NCI-H2171 treated with DMSO at 0.1 percent for 48 hours (cell line): Measurements from ENCODE around the gene CARD10.
"Not testable (repeated sequence)": the region's sequence is repeated elsewhere in the genome, so short reads cannot be mapped to it uniquely, and the experiment has no call there.

Experiments
- DNase-seq: peaks from one replicate; lab custom pipeline; 2025; lab: John Stamatoyannopoulos, UW

The CARD10 gene

DNA sequence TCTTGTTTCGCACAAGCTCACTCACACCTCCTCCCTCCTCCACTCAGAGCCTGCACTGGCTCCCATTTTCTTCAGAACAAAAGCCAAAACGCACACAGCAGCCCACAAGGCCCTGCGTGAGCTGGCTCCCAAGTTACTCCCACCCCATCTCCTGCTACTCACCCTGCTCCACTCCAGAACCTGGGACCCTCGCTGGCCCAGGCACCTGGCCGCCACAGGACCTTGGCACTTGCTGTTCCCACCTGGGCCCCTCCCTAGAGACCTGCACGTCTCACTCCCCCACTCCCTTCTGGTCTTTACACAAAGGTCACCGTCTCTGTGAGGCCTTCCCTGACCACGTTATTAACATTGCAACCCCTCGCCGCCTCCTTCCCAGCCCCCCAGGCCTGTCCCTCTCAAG is 32.1 kb downstream of the CARD10 start:
- DNase-seq, result no peak

DNA sequence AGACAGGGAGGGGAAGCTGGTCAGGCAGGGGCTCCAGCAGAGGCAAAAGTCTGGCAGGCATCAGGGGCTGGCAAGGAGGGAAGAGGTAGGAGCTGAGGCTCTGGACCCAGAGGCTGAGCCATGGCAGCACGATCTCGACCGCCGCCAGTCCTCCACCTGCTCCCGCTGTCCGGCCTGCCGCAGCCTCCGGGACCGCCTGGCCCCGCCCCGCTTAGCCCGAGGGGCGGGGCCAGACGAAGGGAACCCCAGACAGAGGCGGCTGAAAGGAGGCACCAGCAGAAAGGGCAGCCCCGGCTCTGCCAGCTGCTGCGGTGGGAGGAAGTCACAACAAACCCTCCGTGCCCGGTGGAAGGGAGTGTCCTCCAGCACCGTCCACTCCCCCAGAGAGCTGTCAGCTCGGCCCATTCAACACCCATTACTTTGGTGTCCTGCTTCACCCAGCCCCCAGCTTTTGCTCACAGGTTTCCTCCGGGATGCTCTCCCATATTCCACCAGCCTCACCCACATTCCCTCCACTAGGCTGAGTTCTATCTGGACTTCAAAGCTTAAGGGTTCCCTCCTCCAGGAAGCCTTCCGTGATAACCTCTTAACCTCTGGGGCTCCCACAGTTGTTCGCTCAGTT is 32.9 kb downstream of the CARD10 start, which contains the start of gene MFNG:
MFNG (minus strand) TSS at position 161 of the 622 bp plus-strand sequence. CDS start 207 bp downstream, outside the sequence.
- peak; percentile 86 for DNase-seq

DNA sequence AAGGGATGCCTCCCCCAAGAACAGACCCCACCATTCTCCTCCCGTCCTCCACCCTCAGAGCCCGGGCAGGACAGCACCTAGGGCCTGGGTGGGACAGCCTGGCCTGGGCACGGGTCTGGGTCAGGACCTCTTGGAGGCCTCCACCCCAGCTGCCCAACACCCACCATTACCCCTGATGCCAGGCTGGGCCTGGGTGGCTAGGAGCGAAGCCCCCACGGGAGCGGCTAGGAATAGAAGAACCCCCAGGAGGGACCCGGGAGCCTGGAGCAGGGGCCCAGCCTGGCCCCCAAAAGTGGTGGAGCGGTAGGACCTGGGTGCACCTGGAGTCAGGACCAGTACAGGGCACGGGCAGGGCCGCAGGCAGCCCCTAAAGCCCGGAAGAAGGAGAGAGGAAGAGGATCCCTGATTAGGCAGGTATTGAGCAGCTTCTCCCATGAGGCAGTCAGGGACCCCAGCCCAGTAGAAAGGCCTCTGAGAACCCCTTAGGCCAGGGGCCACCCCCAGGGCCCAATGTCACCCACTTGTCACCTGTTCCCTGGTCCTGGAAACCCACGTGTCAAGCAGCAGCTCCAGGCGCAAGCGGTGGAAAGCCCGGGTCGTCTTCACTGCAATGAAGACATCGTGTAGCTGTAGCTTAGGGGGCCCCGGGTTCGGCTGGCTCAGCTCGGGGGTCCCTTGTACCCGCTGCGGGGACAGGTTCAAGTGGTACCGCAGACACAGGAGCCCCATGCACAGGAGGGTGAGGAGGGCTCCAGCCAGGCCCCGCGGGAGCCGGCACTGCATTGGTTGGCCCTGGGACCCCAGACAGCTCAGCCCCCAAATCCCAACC is 33.6 kb downstream of the CARD10 start:
- DNase-seq, result peak; percentile 47

DNA sequence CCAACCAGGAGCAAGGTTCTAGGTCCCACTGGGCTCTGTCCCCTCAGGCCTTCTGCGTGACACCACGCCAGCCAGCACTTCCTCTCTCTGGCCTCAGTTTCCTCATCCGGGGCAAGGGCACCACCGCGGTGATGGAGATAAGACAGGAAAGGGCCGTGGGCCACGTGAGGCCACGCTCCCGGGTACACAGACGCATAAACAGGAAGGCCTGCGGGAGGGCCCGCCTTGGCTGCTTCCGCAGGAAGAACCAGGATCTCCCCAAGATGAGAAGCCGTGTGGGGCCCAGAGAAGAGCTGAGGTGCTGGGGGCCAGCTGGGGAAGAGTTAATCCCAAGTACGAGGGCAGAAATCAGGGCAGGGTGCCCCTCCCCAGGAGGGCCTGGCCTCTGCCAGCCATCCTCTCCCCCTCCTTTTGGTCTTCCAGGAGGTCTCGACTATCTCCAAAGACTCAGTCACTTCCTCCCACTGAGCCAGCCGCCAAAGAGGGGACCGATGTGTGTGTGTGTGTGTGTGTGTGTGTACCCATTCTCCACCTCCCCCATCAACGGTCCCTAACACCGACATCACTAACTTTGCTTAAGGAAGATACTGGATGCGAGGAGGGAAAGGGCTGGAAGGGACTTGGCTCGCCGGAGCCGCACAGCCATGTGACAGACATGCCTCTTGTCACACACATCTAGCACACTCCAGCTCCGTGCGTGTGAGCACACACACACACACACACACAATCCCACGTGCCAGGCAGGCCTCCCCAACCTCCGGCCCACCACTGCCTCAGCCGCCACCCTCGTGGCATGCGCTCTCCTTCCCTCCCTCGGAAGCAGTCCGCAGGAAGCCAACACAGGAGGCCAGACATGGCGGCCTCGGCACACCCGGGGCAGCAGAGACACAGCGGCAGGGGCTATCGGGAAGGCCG is 34.5 kb downstream of the CARD10 start:
- peak; percentile 78 for DNase-seq

DNA sequence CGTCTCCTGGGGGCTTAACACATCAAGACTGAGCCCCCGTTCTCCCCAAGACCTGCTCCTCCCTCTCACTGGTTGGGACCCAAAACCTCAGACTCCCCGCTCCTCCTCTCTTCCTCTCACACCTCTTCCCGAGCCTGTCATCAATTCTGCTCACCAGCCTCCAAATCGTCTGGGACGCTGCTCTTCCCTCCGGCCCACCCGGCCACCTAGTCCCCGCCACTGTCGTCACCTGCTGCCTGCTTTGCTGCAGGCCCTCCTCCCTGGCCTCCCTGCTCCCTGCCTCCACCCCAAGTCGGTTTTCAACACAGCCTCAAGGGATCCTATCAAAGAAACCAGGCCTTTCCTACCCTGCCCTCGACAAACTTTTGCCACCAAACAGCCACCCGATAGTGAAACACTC is 36.2 kb downstream of the CARD10 start:
- DNase-seq, result no peak

DNA sequence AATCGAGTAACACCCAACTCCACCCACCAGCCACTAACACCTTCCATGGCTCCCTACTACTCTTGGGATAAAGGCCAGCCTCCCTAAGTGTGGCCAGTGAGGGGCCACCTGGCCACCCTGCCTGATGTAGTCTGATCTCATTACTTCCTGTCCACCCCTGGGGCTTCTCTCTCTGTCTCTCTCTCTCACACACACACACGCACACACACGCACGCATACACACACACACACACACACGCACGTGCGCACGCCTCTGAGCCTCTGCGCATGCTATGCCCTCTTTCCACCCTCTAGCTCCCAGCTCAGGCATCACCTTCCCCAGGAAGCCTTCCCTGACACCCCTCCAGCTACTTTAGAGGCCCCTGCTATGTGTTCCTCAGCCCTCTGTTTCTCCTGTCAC is 37.0 kb downstream of the CARD10 start:
- no peak for DNase-seq

DNA sequence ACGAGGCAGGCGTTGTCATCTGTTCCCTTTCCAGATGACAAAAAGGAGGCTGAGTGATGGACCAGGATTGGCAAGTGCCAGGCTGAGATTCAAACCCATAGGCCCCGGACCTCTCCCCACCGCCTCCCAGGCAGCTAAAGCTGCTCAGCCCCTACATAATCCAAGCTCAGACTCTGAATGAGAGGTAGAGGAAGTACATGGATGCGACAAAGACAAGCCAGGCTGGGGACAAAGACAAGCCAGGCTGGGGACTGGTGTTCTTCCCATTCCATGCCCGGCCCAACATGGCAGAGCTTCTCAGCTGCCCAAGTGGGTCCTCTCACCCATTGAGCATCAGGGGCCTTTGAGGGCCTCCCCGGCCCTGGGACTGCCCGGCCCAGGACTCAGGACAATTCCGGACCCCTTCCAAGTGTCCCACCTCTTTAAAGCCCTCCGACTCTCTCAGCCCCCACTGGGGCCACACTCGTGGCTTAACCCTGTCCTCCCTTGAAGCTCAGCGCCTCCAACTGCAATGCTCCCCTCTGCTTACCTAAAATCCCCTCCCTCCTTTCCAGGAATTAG is 37.8 kb downstream of the CARD10 start:
- DNase-seq, result no peak

DNA sequence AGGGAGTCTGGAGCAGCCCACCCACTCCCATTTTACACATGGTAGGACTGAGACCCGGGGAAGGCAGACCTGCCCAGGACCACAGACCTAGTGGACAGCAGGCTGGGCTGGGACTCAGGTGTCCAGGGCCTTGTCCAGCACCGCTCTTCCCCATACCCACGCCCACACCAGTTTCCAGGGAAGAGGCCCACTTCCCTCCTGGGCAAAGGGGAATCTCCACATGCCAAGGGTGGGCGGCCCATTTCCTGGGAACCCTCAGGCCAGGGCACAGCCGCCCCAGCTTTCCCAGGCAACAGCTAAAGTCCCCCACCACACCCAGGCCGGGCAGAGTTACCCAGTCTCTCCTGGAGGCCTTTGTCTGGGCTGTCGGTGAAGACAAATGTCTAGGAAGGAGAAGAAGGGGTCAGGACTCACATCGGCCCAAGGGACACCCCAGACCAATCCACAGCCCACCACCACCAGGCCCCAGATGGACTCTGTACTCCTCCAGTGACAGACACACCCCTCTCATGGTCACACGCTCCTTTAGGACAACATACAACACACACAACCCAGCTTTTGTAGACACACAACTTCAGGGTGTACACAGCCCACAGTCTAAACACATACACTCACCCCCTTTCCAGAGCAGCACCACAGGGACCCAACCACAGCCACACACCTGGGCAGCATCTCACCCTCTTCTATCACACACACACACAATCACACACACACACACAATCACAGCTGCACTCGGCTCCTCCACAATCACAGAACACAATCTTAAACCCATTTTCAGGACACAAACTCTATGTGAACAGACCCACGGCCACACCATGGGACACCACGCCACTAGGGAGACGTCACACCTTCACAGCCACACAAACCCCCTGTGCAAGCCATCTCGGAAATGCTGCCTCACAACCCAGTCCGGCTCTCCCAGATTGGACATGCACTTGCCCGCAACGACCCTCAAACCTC is 38.5 kb downstream of the CARD10 start:
- no peak for DNase-seq

DNA sequence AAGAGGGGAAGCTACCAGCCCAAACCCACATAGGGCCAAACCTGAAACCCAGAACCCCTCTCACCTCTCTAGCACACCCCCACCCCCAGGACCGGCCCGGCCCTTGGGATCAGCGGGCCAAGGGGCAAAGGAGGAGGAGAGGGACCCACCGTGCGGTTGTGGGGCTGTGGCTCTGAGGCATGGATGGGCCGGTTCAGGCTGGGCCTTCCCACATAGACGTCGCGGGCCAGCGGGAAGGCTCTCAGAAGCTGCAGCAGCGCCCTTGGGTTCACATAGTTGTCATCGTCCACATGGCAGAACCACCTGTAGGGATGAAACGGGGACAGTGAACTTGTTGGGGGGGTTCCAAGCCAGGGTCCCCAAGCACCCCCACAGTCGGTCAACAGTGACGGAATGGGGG is 40.0 kb downstream of the CARD10 start:
- DNase-seq, result no peak

DNA sequence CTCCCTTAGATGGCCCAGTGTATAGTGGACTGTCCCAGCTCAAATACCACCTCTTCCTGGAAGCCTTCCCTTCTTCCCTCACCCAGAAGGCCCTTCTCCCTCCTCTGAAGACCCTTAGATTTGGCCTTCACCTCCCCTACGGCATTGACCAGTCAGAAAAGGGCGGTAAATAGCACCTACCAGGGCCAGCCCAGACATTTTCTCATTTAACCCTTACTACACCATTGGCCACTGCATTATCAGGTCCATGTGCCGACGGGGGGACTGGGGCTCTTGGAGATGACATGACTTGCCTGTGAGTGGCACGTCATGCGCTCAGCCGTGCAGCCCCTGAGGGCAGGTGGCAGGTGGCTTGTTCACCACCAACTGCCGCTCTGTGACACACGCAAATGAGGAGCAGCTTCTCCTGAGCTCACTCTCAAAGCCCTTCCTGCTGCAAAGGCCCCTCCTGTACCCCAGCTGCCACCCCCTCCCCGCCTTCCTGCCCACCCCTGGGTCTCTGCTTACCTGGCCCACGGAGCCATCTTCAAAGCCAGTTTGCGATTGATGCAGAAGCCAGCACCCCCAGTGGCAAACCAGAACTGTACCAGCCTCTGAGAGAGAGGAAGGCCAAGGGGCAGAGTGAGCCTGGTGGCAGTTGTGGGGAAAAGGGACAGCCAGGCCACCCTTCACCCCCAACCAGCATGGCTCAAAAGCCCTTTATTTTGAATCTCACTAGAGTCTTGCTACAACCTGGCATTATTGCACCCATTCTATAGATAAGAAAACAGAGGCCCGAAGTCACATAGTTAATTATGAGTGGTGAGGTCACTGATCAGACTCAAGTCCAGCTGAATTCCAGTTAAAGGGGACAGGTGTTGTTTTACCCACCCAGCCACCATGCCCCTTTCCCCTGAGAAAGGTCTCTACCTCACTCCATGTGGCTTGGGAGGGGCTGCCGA is 42.6 kb downstream of the CARD10 start:
- peak; percentile 55 for DNase-seq

DNA sequence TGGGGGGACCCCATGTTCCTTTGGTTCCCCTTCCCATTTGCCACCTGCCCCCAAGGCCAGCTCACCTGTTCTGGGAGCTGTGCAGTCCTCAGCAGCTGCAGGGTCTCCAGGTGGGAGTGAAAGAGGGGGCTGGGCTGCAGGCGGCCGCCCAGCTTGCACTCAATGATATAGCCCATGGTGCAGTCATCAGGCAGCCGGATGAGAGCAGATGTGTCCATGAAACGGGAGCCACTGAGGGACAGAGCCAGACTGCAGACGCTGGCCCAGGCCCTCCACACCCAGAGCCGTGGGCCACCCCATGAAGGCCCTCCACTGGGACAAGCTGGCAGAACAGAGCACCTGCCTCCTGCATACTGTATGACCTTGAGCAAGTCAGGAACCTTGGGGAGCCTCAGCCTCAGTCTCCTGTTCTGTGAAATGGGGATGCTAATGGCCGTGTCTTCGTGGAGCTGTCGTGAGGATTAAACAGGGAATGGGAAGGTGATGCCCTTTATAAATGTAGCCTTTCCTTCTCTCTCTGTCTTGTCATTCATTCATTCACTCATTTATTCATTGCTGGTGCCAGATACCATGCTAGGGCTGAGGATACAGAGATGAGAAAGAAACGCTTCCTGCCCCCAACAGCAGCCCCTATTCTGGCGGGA is 44.6 kb downstream of the CARD10 start:
- no peak for DNase-seq

DNA sequence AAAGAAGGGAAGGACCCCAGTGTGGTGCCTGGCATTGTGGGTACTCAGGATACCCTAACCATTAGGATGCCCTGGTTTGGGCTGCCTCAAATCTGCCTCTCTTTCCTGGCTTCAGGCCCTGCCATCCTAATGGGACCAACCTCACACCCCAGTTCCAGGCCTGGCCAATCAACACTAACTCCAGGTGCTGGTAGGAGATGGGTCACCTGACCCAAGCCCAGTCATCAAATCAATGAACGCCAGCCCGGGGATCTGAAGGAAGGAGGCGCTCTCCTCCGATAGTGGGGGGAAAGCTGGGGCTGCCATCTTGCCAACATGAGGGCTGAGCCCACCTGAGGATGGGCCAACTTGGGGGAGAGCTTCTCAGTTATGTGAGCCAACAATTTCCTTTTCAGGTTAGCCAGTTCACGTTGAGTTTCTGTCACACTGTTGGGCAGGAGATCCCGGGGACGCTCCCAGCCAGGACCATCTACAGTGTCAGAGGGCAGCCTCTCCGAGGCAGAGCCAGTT is 45.7 kb downstream of the CARD10 start:
- DNase-seq, result no peak

DNA sequence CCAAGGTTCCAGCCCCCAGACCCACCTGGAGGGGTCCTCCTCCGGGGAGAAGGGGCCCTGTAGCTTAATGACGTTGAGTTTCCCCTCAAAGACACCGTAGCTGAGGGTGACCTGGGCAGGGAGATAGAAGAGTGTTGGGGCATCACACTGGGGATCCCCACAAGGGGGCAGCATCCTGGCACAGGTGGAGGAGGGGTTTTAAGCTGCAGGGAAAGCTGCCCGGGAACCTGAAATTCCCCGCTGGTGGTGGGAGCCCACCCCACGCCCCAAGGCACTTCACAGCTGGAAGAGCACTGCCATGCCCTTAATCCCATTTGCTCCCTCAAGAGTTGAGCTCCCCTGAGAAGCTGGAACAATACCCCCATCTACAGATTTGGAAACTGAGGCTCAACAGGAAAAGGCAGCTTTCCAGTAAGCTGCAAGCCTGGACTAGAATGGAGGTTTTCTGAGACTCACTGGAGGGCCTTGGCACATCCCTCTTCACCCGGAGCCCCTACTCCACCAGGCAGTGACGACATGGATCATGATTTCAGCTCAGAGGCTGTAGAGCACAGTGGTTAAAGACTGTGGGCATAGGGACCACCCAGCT is 46.7 kb downstream of the CARD10 start:
- no peak for DNase-seq

DNA sequence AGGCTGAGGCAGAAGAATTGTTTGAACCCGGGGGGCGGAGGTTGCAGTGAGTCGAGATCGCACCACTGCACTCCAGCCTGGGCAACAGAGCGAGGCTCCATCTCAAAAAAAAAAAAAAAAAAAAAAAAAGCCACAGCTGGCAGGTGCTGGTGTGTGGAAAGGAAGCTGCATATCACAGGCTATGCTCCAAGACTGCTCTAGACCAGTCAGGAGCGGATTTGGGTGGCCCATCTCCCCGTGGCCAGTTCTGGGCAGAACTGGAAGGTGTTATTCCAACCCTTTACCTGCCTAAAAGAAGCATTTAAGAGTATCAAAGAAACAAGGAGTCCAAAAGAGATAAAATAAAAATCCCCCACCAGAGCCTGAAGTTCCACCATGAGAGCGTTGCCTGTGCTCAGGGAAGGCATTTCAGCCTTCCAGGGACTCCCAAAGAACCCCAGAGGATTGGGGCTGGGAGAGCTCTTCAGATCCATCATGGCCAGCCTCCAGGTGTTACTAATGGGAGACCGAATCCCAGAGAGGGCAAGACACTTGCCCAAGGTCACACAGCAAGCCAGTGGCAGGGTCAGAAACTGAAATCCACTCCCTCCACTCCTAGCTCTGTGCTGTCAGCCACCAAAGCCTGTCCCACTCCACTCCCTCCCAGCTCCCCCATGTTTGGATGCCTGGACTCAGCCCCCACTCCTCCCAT is 47.3 kb downstream of the CARD10 start:
- peak; percentile 18 for DNase-seq

DNA sequence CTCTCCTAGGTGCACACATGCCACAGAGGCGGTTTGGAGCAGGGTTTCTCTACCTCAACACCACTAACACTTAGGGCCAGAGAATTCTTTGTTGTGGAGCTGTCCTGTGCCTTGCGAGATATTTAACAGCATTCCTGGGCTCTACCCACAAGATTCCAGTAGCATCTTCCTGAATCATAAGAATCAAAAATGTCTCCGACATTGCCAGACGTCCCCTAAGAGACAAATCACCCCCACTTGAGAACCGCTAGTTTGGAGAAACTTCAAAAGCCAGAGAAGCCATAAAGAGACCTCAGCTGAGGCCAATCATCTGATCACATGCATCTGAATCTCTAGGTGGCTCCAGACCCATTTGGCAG is 49.1 kb downstream of the CARD10 start:
- DNase-seq, result no peak

DNA sequence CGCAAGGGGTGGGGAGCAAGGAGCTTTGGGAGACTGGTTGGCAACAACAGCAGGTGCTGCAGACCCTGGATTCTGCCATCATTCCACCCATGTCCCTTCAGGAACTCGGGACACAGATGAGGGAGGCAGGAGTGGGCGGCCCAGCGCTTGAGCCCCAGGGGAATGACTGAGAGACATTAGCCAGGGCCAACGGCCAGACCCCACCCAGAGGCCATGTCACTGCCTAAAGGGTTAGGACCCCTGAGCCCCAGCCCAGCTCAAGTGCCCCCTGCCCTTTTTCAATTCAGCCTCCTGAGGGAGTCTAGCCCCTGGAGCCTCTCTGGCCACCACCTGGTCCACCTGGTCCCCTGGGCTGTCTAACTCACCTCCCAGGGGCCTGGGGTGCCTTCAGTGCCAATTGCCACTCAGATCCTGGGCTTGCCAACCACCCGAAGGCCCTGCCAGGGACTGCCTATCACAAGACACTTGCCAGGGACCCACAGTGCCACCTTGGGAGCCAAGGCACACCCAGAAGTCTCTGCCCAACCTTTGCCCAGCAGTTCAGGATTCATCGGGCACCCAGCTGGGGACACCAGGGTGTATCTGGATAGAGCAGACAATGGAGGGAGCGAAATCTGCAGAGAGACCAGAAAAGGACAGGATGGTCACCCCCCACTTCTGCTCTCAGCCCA is 49.7 kb downstream of the CARD10 start:
- DNase-seq, result no peak

DNA sequence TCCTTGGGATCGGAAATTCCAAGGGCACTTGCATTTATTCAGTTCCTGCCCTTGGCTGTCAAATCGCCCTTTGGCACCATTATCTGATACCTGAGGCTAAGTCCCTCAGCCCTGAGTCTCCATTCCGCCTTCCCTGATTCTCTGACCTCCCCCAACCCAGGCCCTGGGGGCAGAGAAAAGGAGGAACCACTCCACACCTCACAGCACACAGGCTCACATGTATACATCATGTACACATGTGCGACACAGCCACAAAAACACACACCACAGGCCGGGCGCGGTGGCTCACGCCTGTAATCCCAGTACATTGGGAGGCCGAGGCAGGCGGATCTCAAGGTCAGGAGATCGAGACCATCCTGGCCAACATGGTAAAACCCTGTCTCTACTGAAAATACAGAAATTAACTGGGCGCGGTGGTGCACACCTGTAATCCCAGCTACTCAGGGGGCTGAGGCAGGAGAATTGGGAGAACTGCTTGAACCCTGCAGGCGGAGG is 51.0 kb downstream of the CARD10 start:
- not testable (repeated sequence) for DNase-seq
